HG03139 (cell line): ENCODE measurements around the gene S100A10.

Source experiments
- ATAC-seq: cut with Tn5 transposase; IDR thresholded peaks from one replicate; pipeline ENCODE4 v1.9.1; 2021; ENCODE audit not compliant: unreplicated experiment

Gene S100A10

GRCh38 chr1:151966061-151966460 lies 27.6 kb downstream of the S100A10 start:
- ATAC-seq: no peak

- ATAC-seq: no peak
Observed at GRCh38 chr1:151964510-151964909, 29.1 kb downstream of the S100A10 start.

GRCh38 chr1:151963288-151963687 lies 30.4 kb downstream of the S100A10 start:
- no peak for ATAC-seq

- ATAC-seq: no peak
Observed at GRCh38 chr1:151961833-151962232, 31.8 kb downstream of the S100A10 start.

- no peak for ATAC-seq
Observed at GRCh38 chr1:151960780-151961513, 32.7 kb downstream of the S100A10 start.

GRCh38 chr1:151958959-151959358 lies 34.7 kb downstream of the S100A10 start:
- ATAC-seq: no peak

GRCh38 chr1:151956957-151957497 lies 36.6 kb downstream of the S100A10 start:
- no peak for ATAC-seq

GRCh38 chr1:151953409-151954094 lies 40.1 kb downstream of the S100A10 start:
- no peak for ATAC-seq

GRCh38 chr1:151952811-151953210 lies 40.8 kb downstream of the S100A10 start:
- no peak for ATAC-seq

- ATAC-seq: no peak
Observed at GRCh38 chr1:151949371-151950193, 44.1 kb downstream of the S100A10 start.

- no peak for ATAC-seq
Observed at GRCh38 chr1:151948506-151948905, 45.2 kb downstream of the S100A10 start.

GRCh38 chr1:151947140-151947539 lies 46.5 kb downstream of the S100A10 start:
- ATAC-seq: no peak

- no peak for ATAC-seq
Observed at GRCh38 chr1:151945725-151946722, 47.6 kb downstream of the S100A10 start.

GRCh38 chr1:151944857-151945575 lies 48.6 kb downstream of the S100A10 start:
- no peak for ATAC-seq

- no peak for ATAC-seq
Observed at GRCh38 chr1:151944126-151944856, 49.4 kb downstream of the S100A10 start.

- no peak for ATAC-seq
Observed at GRCh38 chr1:151943591-151943990, 50.1 kb downstream of the S100A10 start.

GRCh38 chr1:151942882-151943281 lies 50.8 kb downstream of the S100A10 start:
- no peak for ATAC-seq

GRCh38 chr1:151940541-151940940 lies 53.1 kb downstream of the S100A10 start:
- ATAC-seq: no peak

GRCh38 chr1:151939779-151940178 lies 53.9 kb downstream of the S100A10 start:
- ATAC-seq: no peak
